Progenitor cell of endocrine pancreas (in vitro differentiated cells): ENCODE data around the gene LEFTY1. TPM values are rescaled to one million over a fixed set of nuclear protein-coding genes. Genes with fewer than 3 reads are reported as not detected.
A peak's percentile ranks its signal among the peaks of the same experiment; 100 is the strongest.
"Not testable (repeated sequence)": the region's sequence is repeated elsewhere in the genome, so short reads cannot be mapped to it uniquely, and the experiment has no call there.

ENCODE experiments used
- DNase-seq: peaks from one replicate; pipeline ENCODE4 v3.0.0; 2021; ENCODE audit warnings: low spot score; ENCODE audit not compliant: unreplicated experiment
- H3K27ac Mint-ChIP-seq: 2 replicates; pipeline ENCODE4 v1.8.0; 2021; ENCODE audit warnings: mild to moderate bottlenecking, moderate library complexity, mixed read lengths
- H3K27me3 Mint-ChIP-seq: 2 replicates; pipeline ENCODE4 v1.8.0; 2021; ENCODE audit warnings: mixed read lengths
- H3K36me3 Mint-ChIP-seq: 2 replicates; pipeline ENCODE4 v1.8.0; 2022; ENCODE audit warnings: mixed read lengths; ENCODE audit not compliant: insufficient read depth
- H3K4me1 Mint-ChIP-seq: 2 replicates; pipeline ENCODE4 v1.8.0; 2021; ENCODE audit warnings: low read depth, mixed read lengths
- H3K4me3 Mint-ChIP-seq: 2 replicates; pipeline ENCODE4 v1.8.0; 2021; ENCODE audit warnings: low read depth, mild to moderate bottlenecking, moderate library complexity, mixed read lengths
- H3K9me3 Mint-ChIP-seq: 2 replicates; pipeline ENCODE4 v1.8.0; 2021; ENCODE audit warnings: low read depth, mixed read lengths
- CTCF ChIP-seq: fragments of 200-600 bp; sonication (generic); IDR thresholded peaks from one replicate; pipeline ENCODE4 v1.5.0; 2021; ENCODE audit warnings: antibody characterized with exemption, mild to moderate bottlenecking; ENCODE audit not compliant: unreplicated experiment
- long read RNA-seq: library from polyadenylated mRNA; unstranded; transcript quantifications from one replicate; pipeline ENCODE4 v2.0.0, GENCODE V29; 2020
- total RNA-seq: library from RNA; stranded (reverse); gene quantifications from 2 replicates; pipeline ENCODE4 v1.2.1, GENCODE V29; 2021

The LEFTY1 gene
- 22.9 and 26.0 TPM in 2 replicates for total RNA-seq
- long read RNA-seq, transcript LEFTY1-201 (4 exons, 1,626 nt): major isoform, 77 of 91 reads
- long read RNA-seq, partial matches to known transcripts: 11 of 91 reads
- long read RNA-seq, other reads (novel, unspliced or antisense): 3 of 91 reads

GRCh38 chr1:225888898-225889601 lies at the start of gene LEFTY1:
Gene LEFTY1 (minus strand): TSS chr1:225889146. CDS start chr1:225889066, 80 bp downstream.
- Mint-ChIP-seq H3K27ac (peak within 1 kb of the TSS; percentile 90), H3K4me3 (peak within 1 kb of the TSS; percentile 63), H3K27me3 (no peaks in the 10 kb centered on the region), H3K36me3 (peaks cover 6% of the 10 kb centered on the region), H3K9me3 (no peaks in the 10 kb centered on the region), H3K4me1 (peaks cover 27% of the 10 kb centered on the region)
- TF ChIP-seq CTCF: no peak
- DNase-seq: no peak

- no peaks in the 10 kb centered on the region for H3K36me3 Mint-ChIP-seq
- no peak overlapping the region for H3K4me3 Mint-ChIP-seq
- no peaks in the 10 kb centered on the region for H3K9me3 Mint-ChIP-seq
- no peak for TF ChIP-seq CTCF
- H3K27me3 Mint-ChIP-seq: peaks cover 15% of the 10 kb centered on the region
- DNase-seq: no peak
- peaks cover 3% of the 10 kb centered on the region for H3K4me1 Mint-ChIP-seq
- H3K27ac Mint-ChIP-seq: no peak overlapping the region
These were observed 48.4 kb upstream of the LEFTY1 start for GRCh38 chr1:225937048-225937968.

- Mint-ChIP-seq H3K27ac (no peak overlapping the region), H3K4me1 (peaks cover 3% of the 10 kb centered on the region), H3K27me3 (peaks cover 9% of the 10 kb centered on the region), H3K9me3 (no peaks in the 10 kb centered on the region), H3K4me3 (no peak overlapping the region), H3K36me3 (no peaks in the 10 kb centered on the region)
- TF ChIP-seq CTCF: no peak
- DNase-seq: no peak
These were observed 47.6 kb upstream of the LEFTY1 start for GRCh38 chr1:225936523-225936922.

- H3K36me3 Mint-ChIP-seq, H3K4me1 Mint-ChIP-seq, H3K27ac Mint-ChIP-seq, H3K4me3 Mint-ChIP-seq, H3K9me3 Mint-ChIP-seq, DNase-seq, H3K27me3 Mint-ChIP-seq: not testable (repeated sequence)
These were observed 47.1 kb upstream of the LEFTY1 start for GRCh38 chr1:225936086-225936485.

- no peak for TF ChIP-seq CTCF
- Mint-ChIP-seq H3K36me3 (no peaks in the 10 kb centered on the region), H3K4me1 (peaks cover 3% of the 10 kb centered on the region), H3K27me3 (no peaks in the 10 kb centered on the region), H3K27ac (no peak overlapping the region), H3K4me3 (no peak overlapping the region), H3K9me3 (no peaks in the 10 kb centered on the region)
- DNase-seq: no peak
These were observed 45.8 kb upstream of the LEFTY1 start for GRCh38 chr1:225934711-225935110.
